Measurements from ENCODE around the gene PDE4D.

Gene PDE4D

GRCh38 chr5:59291941-59292340, 601.6 kb downstream of the PDE4D start:
- no peak overlapping the region for H3K9ac ChIP-seq (ENCODE audit: low read length)
- no peaks in the 10 kb centered on the region for H3K27me3 ChIP-seq (ENCODE audit: control insufficient read depth in 1 of 2, insufficient read depth in 2 of 2, low read length in 2 of 2)
- H3K36me3 ChIP-seq (ENCODE audit: insufficient read depth, low read length), result no peaks in the 10 kb centered on the region
- H3K4me3 ChIP-seq (ENCODE audit: low read depth in 1 of 2, low read length in 2 of 2), result no peak overlapping the region
- peaks cover 38% of the 10 kb centered on the region for H3K4me1 ChIP-seq (ENCODE audit: insufficient read depth, low read length)
- H3K9me3 ChIP-seq (ENCODE audit: low read length), result no peaks in the 10 kb centered on the region
- no peak overlapping the region for H3K27ac ChIP-seq (ENCODE audit: low read depth, low read length)

DNA sequence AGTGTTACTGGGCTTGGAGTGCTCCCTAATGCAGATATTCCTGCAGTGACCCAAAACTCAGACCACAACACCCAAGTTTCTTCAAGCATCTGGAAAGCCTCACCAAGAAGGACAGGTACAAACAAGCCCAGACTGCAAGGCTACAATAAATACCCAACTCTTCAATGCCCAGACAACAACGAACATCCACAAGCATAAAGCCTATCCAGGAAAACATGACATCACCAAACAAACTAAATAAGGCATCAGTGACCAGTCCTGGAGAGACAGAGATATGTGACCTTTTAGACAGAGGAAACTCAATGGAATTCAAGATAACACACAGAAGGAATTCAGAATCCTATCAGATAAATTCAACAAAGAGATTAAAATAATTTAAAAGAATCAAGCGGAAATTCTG, 605.6 kb downstream of the PDE4D start:
- H3K27me3 ChIP-seq (ENCODE audit: control insufficient read depth in 1 of 2, insufficient read depth in 2 of 2, low read length in 2 of 2), result no peaks in the 10 kb centered on the region
- H3K4me1 ChIP-seq (ENCODE audit: insufficient read depth, low read length), result peaks cover 7% of the 10 kb centered on the region
- H3K27ac ChIP-seq (ENCODE audit: low read depth, low read length), result no peak overlapping the region
- H3K9ac ChIP-seq (ENCODE audit: low read length), result no peak overlapping the region
- no peak overlapping the region for H3K4me3 ChIP-seq (ENCODE audit: low read depth in 1 of 2, low read length in 2 of 2)
- H3K36me3 ChIP-seq (ENCODE audit: insufficient read depth, low read length), result no peaks in the 10 kb centered on the region
- no peaks in the 10 kb centered on the region for H3K9me3 ChIP-seq (ENCODE audit: low read length)

GRCh38 chr5:59287361-59287760, 606.2 kb downstream of the PDE4D start:
- Histone ChIP-seq H3K4me3 (ENCODE audit: low read depth in 1 of 2, low read length in 2 of 2) (no peak overlapping the region), H3K36me3 (ENCODE audit: insufficient read depth, low read length) (no peaks in the 10 kb centered on the region), H3K27me3 (ENCODE audit: control insufficient read depth in 1 of 2, insufficient read depth in 2 of 2, low read length in 2 of 2) (no peaks in the 10 kb centered on the region), H3K4me1 (ENCODE audit: insufficient read depth, low read length) (peaks cover 7% of the 10 kb centered on the region), H3K27ac (ENCODE audit: low read depth, low read length) (no peak overlapping the region), H3K9ac (ENCODE audit: low read length) (no peak overlapping the region), H3K9me3 (ENCODE audit: low read length) (no peaks in the 10 kb centered on the region)

DNA sequence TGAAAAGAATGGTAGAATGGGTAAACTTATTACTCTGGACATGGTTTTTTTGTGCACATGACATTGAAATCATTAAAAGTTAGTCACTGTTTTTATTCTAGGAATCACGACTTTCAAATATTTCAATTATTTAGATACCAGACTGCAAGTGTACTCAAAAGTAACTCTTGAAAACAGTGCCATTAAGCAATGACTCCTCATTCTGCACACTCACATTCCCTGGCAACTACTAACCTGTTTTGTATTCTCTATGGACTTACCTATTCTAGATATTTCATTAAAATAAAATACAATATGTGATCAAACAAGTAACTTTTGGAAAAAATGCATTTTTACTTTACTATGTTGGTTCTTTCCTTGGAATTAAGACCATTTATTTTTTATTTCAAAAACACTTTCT, 607.0 kb downstream of the PDE4D start:
- H3K4me1 ChIP-seq (ENCODE audit: insufficient read depth, low read length), result peaks cover 7% of the 10 kb centered on the region
- H3K4me3 ChIP-seq (ENCODE audit: low read depth in 1 of 2, low read length in 2 of 2), result no peak overlapping the region
- H3K27ac ChIP-seq (ENCODE audit: low read depth, low read length), result no peak overlapping the region
- no peaks in the 10 kb centered on the region for H3K9me3 ChIP-seq (ENCODE audit: low read length)
- H3K27me3 ChIP-seq (ENCODE audit: control insufficient read depth in 1 of 2, insufficient read depth in 2 of 2, low read length in 2 of 2), result no peaks in the 10 kb centered on the region
- H3K9ac ChIP-seq (ENCODE audit: low read length), result peak overlapping the region; percentile 1
- no peaks in the 10 kb centered on the region for H3K36me3 ChIP-seq (ENCODE audit: insufficient read depth, low read length)

GRCh38 chr5:59285300-59286016, 608.1 kb downstream of the PDE4D start:
- no peaks in the 10 kb centered on the region for H3K27me3 ChIP-seq (ENCODE audit: control insufficient read depth in 1 of 2, insufficient read depth in 2 of 2, low read length in 2 of 2)
- H3K27ac ChIP-seq (ENCODE audit: low read depth, low read length), result no peak overlapping the region
- H3K36me3 ChIP-seq (ENCODE audit: insufficient read depth, low read length), result no peaks in the 10 kb centered on the region
- H3K4me3 ChIP-seq (ENCODE audit: low read depth in 1 of 2, low read length in 2 of 2), result no peak overlapping the region
- H3K9ac ChIP-seq (ENCODE audit: low read length), result no peak overlapping the region
- peaks cover 11% of the 10 kb centered on the region for H3K4me1 ChIP-seq (ENCODE audit: insufficient read depth, low read length)
- no peaks in the 10 kb centered on the region for H3K9me3 ChIP-seq (ENCODE audit: low read length)

GRCh38 chr5:59282726-59283125, 610.8 kb downstream of the PDE4D start:
- peaks cover 8% of the 10 kb centered on the region for H3K4me1 ChIP-seq (ENCODE audit: insufficient read depth, low read length)
- H3K9ac ChIP-seq (ENCODE audit: low read length), result no peak overlapping the region
- H3K27ac ChIP-seq (ENCODE audit: low read depth, low read length), result no peak overlapping the region
- H3K36me3 ChIP-seq (ENCODE audit: insufficient read depth, low read length), result no peaks in the 10 kb centered on the region
- no peaks in the 10 kb centered on the region for H3K27me3 ChIP-seq (ENCODE audit: control insufficient read depth in 1 of 2, insufficient read depth in 2 of 2, low read length in 2 of 2)
- no peaks in the 10 kb centered on the region for H3K9me3 ChIP-seq (ENCODE audit: low read length)
- H3K4me3 ChIP-seq (ENCODE audit: low read depth in 1 of 2, low read length in 2 of 2), result no peak overlapping the region

DNA sequence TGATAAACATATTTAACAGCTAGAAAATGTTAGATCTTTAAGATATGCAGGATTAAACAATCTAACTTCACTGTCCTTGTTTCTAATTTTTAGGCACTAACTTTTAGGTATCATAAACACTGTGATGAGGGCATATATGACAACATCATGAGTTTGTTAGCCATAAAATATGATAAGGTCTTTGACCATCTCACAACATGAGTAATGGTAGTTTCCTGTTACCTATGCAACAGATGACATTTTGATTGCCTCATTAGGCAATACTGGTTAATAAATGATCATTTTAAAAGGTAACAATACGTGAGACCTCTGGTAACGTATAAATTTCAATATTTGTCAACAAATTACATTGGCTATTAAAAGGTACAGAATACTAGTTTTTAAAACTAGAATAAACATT, 613.5 kb downstream of the PDE4D start:
- H3K9me3 ChIP-seq (ENCODE audit: low read length), result no peaks in the 10 kb centered on the region
- H3K36me3 ChIP-seq (ENCODE audit: insufficient read depth, low read length), result no peaks in the 10 kb centered on the region
- H3K4me1 ChIP-seq (ENCODE audit: insufficient read depth, low read length), result peaks cover 21% of the 10 kb centered on the region
- H3K27ac ChIP-seq (ENCODE audit: low read depth, low read length), result no peak overlapping the region
- no peak overlapping the region for H3K9ac ChIP-seq (ENCODE audit: low read length)
- no peaks in the 10 kb centered on the region for H3K27me3 ChIP-seq (ENCODE audit: control insufficient read depth in 1 of 2, insufficient read depth in 2 of 2, low read length in 2 of 2)
- no peak overlapping the region for H3K4me3 ChIP-seq (ENCODE audit: low read depth in 1 of 2, low read length in 2 of 2)

DNA sequence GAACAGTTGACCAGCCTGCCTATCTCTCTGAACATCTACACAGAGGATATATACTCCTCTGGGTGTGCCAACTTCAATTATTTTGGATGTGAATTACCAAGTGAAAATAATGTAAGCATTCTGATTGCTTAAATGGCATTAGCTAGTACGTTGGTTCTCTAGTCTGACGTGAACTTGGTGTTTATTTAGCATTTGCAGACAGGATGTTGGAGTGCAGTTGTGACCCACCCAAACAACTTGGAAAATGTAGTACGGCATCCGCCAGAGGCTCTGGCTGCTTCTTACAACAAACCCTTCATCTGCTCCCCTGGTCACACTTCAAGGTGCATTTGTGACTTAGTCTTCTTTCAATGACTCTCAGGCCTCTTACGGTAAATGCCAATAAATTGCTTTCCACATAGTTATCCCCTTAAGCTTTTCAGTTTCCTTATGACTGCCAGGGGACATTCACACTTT, 616.6 kb downstream of the PDE4D start:
- Histone ChIP-seq H3K9ac (ENCODE audit: low read length) (peak overlapping the region; percentile 5), H3K27me3 (ENCODE audit: control insufficient read depth in 1 of 2, insufficient read depth in 2 of 2, low read length in 2 of 2) (no peaks in the 10 kb centered on the region), H3K9me3 (ENCODE audit: low read length) (no peaks in the 10 kb centered on the region), H3K36me3 (ENCODE audit: insufficient read depth, low read length) (no peaks in the 10 kb centered on the region), H3K4me1 (ENCODE audit: insufficient read depth, low read length) (peaks cover 21% of the 10 kb centered on the region), H3K27ac (ENCODE audit: low read depth, low read length) (peak overlapping the region; percentile 94), H3K4me3 (ENCODE audit: low read depth in 1 of 2, low read length in 2 of 2) (no peak overlapping the region)

GRCh38 chr5:59276325-59276675, 617.2 kb downstream of the PDE4D start:
- peak overlapping the region in 1 of 2 donors; percentile 64 for H3K4me3 ChIP-seq (ENCODE audit: low read depth in 1 of 2, low read length in 2 of 2)
- H3K9me3 ChIP-seq (ENCODE audit: low read length), result no peaks in the 10 kb centered on the region
- peak overlapping the region; percentile 94 for H3K27ac ChIP-seq (ENCODE audit: low read depth, low read length)
- H3K4me1 ChIP-seq (ENCODE audit: insufficient read depth, low read length), result peaks cover 21% of the 10 kb centered on the region
- H3K36me3 ChIP-seq (ENCODE audit: insufficient read depth, low read length), result no peaks in the 10 kb centered on the region
- H3K27me3 ChIP-seq (ENCODE audit: control insufficient read depth in 1 of 2, insufficient read depth in 2 of 2, low read length in 2 of 2), result no peaks in the 10 kb centered on the region
- H3K9ac ChIP-seq (ENCODE audit: low read length), result peak overlapping the region; percentile 72

GRCh38 chr5:59275510-59276324, 617.8 kb downstream of the PDE4D start:
- Histone ChIP-seq H3K4me1 (ENCODE audit: insufficient read depth, low read length) (peaks cover 19% of the 10 kb centered on the region), H3K9ac (ENCODE audit: low read length) (peak overlapping the region; percentile 72), H3K4me3 (ENCODE audit: low read depth in 1 of 2, low read length in 2 of 2) (peak overlapping the region; percentile 56 to 64), H3K9me3 (ENCODE audit: low read length) (no peaks in the 10 kb centered on the region), H3K27me3 (ENCODE audit: control insufficient read depth in 1 of 2, insufficient read depth in 2 of 2, low read length in 2 of 2) (no peaks in the 10 kb centered on the region), H3K36me3 (ENCODE audit: insufficient read depth, low read length) (no peaks in the 10 kb centered on the region), H3K27ac (ENCODE audit: low read depth, low read length) (peak overlapping the region; percentile 94)

GRCh38 chr5:59275170-59275509, 618.4 kb downstream of the PDE4D start:
- H3K4me3 ChIP-seq (ENCODE audit: low read depth in 1 of 2, low read length in 2 of 2), result peak overlapping the region; percentile 56 to 64
- peak overlapping the region; percentile 72 for H3K9ac ChIP-seq (ENCODE audit: low read length)
- H3K36me3 ChIP-seq (ENCODE audit: insufficient read depth, low read length), result no peaks in the 10 kb centered on the region
- H3K27me3 ChIP-seq (ENCODE audit: control insufficient read depth in 1 of 2, insufficient read depth in 2 of 2, low read length in 2 of 2), result no peaks in the 10 kb centered on the region
- H3K9me3 ChIP-seq (ENCODE audit: low read length), result no peaks in the 10 kb centered on the region
- H3K27ac ChIP-seq (ENCODE audit: low read depth, low read length), result peak overlapping the region; percentile 94
- peaks cover 22% of the 10 kb centered on the region for H3K4me1 ChIP-seq (ENCODE audit: insufficient read depth, low read length)

Data from muscle layer of colon (tissue), 2 donors.